ENCODE data around the gene CAPN15.
A peak's percentile ranks its signal among the peaks of the same experiment; 100 is the strongest.
"Not testable (repeated sequence)": the region's sequence is repeated elsewhere in the genome, so short reads cannot be mapped to it uniquely, and the experiment has no call there.

CAPN15 gene

DNA sequence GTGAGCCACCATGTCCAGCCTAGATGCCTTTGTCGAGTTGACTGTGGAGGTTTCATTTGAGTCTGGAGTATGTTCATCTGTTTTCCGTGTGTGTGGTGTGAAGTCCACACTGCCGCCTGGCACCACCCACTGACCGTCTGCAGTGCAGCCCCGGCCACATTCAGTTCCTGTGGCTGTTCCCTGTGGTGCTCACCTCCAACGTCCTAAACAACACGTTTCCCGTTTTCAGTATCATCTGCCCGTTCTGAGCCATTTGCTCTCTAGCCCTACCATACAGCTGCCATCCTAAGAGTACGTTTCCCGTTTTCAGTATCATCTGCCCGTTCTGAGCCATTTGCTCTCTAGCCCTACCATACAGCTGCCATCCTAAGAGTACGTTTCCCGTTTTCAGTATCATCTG, 20.0 kb upstream of the CAPN15 start:
- DNase-seq (ENCODE audit: low read depth) = not testable (repeated sequence)

DNA sequence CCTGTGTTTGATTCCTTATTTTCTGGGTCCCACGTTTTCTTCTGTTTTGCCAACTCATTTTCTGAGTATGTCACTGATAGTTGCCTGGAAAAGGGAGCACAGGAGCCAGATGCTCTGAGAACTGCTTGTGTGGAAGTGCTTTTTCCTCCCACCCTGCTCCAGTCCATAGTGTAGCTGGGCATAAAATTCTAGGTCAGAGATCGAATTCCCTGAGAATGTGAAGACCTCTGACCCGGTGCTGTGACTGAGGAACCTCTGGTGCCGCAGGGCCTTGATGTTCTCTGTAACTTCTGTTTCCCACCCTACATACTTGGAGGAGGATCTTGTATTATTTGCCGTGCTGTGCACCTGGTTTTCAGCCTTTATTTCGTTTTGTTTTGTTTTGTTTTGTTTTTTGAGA, 19.5 kb upstream of the CAPN15 start:
- DNase-seq (ENCODE audit: low read depth) = no peak

DNA sequence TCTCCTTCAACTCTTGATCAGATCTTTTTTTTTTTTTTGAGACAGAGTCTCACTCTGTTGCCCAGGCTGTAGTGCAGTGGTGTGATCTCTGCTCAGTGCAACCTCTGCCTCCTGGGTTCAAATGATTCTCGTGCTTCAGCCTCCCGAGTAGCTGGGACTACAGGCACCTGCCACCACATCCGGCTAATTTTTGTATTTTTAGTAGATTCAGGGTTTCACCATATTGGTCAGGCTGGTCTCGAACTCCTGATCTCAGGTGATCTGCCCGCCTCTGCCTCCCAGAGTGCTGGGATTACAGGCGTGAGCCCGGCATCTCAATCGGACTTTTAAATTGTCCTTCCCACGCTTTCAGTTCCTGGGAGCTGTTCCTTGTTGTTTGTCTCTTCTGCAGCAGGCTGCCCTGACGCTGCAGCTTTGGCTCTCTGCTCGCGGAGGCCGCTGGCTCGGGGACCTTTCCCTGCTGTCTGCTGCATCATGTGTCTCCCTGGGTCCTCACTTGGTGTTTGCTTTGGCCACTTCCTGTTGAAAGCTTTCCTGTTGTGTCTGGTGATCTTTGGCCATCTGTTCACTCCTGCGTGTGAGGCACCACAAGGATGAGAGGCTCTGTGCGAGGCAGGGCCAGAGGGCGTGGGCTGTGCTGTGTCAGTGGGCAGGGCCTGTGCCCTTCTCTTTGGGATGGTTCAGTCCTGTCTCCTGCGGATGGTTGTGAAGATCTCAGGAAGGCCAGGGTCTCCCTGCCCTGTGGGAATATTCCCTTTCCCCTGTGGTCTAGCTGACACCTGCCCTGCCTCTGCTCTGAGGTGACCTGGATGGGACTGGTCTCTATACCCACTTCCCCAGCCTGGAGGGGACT, 18.4 kb upstream of the CAPN15 start:
- no peak for DNase-seq (ENCODE audit: low read depth)

DNA sequence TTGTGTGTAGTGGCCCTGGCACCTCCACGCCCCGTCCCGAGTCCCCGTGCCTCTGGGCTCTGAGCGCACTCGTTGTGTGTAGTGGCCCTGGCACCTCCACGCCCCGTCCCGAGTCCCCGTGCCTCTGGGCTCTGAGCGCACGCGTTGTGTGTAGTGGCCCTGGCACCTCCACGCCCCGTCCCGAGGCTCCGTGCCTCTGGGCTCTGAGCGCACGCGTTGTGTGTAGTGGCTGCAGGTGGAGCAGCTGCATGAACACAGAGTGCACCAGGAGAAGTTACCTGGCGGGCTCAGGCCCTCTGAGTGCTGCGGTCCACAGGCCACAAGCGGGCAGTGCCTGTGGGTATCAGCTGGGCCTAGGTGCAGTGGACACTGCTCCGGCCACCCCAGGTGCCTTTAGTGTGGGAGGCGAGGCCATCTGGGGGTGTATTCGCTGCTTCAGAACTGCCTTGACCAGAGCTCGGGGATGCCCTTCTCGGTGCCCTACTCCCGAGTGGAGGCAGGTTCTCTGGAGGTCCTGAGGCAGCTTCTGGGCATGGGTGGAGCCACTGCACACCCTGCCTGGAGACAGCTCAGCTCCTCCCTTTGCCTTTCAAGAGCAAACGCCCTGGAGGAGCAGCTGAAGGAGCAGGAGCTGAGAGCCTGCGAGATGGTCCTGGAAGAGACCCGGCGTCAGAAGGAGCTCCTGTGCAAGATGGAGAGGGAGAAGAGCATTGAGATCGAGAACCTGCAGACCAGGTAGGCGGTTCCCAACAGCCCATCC, 17.3 kb upstream of the CAPN15 start:
- DNase-seq (ENCODE audit: low read depth) = no peak

DNA sequence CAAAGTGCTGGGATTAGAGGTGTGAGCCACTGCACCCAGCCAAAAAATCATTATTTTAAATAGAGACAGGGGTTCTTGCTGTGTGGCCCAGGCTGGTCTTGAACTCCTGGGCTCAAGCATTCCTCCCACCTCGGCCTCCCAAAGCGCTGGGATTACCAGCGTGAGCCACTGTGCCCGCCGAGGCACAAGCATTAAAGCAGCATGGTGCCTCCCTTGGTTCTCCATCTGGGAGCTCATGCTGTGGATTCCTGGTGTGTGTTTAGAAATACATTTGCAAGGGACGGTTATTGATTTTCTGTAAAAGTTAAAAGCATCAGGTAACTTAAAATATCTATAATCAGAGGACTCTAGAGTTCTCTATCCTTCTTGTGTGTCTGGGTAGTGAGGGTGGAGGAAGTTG, 14.7 kb upstream of the CAPN15 start:
- no peak for DNase-seq (ENCODE audit: low read depth)

DNA sequence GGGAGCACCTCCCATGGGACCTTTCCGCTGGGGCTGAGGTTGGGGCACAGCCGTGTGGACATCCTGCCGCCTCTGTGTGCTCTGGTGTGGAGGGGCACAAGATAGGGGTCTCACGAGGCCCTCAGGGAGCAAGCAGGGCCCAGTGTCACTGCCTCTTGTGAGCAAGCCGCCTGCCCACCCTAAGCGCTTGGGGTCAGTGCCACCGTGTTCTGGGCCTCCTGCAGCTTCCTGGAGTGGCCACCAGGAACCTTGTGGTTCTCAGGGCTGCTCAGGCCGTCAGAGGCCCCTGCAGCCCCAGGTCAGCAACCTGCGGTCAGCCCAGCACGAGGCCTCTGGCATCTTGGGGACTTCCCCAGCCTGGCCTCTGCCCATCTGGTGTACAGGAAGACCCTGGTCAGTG, 13.6 kb upstream of the CAPN15 start:
- no peak for DNase-seq (ENCODE audit: low read depth)

DNA sequence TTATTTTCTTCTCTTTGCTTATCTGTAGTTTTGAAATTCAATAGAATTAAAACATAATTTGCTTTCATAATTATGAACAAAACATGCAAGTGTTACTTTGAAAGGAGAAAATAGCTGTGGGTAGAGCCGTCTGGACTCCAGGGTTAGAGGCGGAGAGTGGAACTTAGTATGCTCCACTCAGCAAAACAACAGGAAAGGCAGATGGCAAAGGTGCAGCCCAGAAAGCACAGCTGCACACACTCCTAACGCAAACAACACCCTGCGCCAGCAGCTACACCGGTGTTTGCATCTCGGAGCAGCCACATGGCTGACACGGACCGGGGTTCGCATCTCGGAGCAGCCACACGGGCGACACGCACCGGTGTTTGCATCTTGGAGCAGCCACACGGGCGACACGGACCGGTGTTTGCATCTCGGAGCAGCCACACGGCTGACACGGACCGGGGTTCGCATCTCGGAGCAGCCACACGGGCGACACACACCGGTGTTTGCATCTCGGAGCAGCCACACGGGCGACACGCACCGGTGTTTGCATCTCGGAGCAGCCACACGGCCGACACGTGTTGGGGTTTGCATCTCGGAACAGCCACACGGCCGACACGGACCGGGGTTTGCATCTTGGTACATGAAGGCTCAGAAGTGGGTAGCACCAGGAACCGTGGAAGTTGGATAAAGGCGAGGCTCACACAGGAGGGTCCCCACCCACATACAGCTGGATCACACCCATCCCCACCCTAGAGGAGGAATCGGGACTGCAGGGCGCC, 12.2 kb upstream of the CAPN15 start:
- no peak for DNase-seq (ENCODE audit: low read depth)

DNA sequence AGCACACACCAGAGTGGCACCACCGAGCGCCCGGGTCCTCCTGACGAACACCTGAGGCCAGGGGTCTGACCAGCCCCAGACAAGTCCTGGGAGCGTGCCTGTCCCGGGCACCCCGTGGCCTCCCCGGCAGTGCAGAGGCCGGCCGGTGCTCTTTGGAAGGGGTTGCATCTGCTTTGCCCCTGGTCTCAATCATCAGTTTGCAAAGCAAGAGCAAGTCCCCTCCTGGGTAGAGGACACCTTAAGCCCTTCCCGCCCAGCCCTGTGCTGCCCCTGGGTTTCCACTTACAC, 11.6 kb upstream of the CAPN15 start:
- DNase-seq (ENCODE audit: low read depth) = no peak

DNA sequence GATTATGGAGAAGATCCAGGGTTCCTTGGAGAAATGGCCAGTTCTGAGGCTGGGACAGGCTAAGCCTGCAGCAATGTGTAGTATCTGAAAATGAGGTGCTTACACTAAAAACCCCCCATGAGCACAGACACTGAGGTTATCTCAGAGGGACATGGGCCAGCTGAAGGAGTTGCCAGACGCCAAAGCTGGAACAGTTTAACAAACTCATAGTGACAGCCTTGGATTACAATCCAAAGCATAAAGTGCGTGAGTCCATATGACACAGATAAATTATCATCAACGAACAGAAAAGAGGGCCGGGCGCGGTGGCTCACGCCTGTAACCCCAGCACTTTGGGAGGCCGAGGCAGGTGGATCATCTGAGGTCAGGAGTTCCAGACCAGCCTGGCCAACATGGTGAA, 11.2 kb upstream of the CAPN15 start:
- DNase-seq (ENCODE audit: low read depth) = no peak

DNA sequence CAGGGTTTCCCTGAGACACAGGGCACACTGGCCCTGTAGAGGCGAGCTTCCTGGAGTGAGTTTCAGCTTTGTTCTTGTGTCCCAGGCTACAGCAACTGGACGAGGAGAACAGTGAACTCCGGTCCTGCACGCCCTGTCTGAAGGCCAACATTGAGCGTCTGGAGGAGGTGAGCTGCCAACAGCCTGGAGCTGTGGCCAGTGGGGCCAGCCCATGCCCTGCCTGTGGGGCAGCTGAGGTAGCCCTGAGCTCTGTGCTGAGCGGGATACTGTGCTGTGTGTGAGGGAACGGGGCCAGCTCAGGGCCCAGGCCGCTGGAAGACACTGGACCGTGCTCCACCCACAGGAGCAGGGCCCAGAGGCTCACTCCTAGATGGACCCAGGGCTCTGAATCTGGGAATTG, 8.7 kb upstream of the CAPN15 start:
- DNase-seq (ENCODE audit: low read depth) = no peak

DNA sequence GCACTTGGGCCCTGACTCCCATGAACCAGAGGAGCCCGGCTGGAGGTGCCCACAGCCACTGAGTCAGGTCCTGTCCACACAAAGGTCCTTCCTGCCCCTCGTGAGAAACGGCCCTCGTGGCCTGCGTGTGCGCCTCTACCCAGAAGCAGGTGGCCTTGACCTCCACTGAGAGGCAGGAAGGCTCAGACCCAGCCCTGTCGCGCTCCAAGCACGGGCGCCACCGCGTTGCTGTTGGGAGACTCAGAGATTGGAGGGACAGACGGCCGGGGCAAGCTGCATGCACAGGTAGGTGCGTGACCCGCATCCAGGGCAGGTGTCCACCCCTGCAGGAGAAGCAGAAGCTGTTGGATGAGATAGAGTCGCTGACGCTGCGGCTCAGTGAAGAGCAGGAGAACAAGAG, 8.1 kb upstream of the CAPN15 start:
- DNase-seq (ENCODE audit: low read depth) = no peak

DNA sequence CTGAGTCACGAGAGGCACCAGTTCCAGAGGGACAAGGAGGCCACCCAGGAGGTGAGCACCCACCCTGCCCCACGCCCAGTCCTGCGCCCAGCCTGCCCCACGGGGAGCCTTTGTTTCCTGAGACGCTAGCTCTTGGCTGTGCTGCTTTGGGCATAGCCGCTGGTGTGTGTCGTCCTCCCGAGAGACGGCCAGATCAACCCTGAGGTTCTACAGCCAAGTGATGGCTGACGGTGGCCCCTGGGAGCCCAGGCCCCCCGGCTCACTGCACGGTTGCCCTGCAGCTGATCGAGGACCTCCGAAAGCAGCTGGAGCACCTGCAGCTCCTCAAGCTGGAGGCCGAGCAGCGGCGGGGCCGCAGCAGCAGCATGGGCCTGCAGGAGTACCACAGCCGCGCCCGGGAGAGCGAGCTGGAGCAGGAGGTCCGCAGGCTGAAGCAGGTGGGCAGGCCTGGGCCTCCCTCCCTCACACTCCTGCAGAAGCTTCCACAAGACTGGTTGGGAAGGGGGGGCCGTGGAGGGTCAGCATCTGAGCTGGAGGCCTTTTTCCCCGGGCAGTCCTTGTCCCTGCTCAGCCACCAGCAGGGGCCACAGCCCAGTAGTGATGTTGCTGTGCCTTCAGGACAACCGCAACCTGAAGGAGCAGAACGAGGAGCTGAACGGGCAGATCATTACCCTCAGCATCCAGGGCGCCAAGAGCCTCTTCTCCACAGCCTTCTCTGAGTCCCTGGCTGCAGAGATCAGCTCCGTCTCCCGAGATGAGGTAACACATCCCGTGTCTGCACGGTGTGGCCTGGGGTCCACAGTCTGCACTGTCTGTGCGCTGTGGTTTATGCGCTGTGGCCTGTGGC, 7.4 kb upstream of the CAPN15 start:
- DNase-seq (ENCODE audit: low read depth) = no peak

DNA sequence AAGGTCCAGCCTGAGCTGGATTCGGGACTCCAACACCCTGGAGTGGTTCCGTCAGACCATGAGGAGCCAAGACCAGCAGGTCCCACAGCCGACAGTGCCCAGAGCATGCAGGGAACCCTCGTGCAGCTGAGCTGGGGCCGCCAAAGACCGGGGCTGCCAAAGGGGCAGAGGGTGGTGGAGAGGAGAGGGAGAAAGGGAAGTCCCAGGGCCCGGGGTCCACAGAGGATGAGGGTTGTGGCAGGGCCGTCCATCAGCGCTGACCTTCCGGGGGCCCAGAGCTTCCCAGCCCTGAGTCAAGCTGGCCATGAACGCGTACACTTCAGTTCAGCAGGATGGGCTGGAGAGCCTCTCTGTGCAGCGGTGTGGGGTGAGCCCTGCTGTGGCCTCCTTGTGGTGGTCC, 6.7 kb upstream of the CAPN15 start:
- no peak for DNase-seq (ENCODE audit: low read depth)

DNA sequence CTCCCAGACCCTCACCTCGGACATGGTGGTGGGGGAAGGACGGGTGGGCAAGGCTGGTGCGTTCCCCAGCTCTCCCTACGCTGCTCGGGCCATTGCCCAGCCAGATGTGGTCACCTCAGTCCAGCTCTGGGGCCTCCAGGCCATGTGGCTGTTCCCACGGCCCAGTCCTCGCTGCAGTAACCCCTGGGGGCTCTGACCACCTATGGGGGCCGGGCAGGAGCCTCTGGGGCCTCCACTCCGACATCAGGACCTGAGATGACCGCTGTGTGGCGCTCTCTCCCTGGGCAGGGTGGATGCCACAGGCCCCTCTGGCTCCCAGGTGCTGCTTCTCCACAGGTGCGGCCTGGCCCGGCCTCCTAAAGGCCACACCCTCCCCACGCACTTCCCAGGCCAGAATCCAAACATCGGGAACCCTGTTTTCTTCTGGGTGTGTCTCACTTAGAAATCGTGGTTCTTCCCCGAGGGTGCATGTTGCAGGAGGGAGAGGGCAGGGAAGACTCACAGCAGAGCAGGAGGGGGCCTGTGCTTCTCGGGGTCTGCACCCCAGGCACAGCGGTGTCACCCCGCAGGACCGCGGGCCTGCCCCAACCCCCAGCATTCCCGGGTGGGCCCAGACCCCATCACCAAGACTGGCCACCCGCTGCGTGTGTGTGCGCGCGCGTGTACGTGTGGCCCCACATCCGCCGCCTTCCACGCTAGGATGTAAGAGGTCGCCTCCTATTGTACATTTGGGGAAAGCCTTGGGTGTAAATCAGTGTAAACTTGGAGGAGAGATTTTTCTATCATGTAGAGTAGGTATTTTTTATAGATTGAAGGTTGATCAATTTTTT, 5.9 kb upstream of the CAPN15 start:
- no peak for DNase-seq (ENCODE audit: low read depth)

DNA sequence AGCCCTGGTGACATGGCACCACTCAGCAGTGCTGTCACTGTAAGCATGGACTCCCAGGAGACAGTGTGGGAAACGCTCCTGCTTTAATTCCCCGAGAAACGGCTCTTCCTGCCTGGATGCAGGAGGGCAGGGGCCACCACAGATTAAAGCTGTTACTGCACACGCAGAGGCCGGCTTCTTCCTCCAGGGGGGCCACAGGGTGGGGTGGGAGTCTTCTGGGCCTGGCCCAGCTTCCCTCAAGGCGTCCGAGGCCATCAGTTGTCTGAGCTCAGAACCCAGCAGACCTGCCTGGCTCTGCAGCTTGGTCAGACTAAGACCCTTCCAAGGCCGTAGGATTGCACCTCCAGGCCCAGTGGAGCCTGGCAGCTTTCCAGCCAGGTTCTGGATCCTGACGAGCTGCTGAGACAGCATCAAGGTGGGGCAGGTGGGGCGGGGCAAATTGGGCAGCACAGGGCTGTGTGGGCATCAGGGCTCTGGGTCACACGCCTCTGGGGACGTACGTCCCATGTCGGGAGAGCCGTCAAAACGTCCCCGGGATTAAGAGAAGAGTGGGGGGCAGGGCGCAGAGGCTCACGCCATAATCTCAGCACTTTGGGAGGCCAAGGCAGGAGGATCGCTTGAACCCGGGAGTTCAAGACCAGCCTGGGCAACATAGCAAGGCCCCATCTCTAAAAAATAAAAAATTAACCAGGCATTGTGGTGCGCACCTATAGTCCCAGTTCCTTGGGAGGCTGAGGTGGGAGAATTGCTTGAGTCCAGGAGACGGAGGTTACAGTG, 5.0 kb upstream of the CAPN15 start:
- DNase-seq (ENCODE audit: low read depth) = no peak

DNA sequence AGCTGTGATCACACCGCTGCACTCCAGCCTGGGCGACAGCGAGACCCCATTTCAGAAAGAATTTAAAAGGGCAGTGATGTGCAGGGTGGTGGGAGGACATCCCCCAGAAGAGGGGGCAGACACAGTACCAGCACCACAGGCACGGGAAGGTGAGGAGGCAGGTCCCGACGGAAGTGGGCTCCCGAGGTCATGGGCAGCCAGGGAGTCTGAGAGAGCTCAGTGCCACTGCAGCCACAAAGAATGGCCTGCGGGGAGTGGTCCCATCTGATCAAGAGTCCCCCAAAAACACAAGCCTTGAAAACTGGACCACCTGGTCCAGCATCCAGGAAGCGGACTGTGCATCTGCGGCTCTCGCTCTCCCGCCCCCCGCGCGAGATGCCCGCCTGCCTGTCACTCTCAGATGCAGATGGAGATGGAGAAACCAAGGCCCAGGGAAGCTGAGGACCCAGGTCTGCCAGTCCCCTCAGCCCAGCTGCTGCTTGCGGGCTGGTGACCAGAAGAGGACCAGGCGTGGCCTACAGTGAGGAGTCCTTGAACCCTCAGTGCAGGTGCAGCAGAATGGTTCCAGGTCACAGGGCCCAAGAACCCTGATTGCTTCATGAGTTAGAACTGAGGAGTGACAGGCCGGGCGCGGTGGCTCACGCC, 4.3 kb upstream of the CAPN15 start:
- DNase-seq (ENCODE audit: low read depth) = no peak

DNA sequence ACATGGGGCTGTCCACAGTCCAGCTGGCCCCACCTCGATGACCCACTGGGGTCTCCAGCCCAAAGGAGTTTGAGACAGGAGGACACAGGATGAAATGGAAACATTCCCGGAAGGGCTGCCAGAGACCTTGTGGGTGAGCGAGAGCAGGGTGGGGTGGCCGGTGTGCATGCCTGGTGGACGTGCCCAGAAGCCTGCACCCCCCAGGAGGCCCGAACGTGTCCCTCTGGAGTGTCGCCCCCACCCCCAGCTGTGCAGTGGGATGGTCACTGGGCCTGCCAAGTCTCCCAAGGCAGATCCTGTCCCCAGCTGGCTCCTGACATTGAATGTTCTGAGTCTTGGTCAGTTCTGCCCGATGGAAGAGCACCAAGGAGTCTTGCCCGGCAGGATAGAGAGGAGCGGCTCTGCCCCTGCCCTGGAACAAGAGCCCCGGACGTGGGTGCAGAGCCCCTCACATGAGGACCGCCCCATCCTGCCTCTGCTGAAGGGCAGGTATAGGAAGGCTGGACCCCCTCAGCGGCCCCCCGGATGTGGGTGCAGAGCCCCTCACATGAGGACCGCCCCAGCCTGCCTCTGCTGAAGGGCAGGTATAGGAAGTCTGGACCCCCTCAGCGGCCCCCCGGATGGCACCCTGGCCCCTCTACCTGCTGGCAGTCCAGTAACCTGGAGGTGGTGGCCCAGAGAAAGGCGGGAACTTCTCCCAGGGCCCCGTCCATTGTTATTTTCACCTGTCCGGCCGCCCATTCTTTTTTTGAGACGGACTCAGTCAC, 3.1 kb upstream of the CAPN15 start:
- DNase-seq (ENCODE audit: low read depth) = no peak

DNA sequence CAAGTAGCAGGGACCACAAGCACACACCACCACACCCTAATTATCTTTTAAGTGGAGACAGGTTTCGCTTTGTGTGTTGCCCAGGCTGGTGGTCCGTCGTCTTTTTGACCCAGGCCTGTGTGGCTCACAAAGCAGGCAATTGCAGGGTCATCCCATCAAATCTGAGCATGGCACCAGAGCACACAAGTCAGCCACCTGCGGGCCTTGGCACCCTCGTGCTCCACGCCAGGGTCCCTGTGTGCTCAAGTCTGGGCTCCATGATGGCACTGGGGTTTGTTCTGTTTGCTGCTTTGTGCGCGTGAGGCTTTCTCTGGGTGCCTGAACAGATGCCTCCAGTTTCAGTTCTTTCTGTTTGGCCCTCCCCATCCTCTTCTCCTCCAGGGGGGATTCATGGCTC, 2.4 kb upstream of the CAPN15 start:
- DNase-seq (ENCODE audit: low read depth) = no peak

DNA sequence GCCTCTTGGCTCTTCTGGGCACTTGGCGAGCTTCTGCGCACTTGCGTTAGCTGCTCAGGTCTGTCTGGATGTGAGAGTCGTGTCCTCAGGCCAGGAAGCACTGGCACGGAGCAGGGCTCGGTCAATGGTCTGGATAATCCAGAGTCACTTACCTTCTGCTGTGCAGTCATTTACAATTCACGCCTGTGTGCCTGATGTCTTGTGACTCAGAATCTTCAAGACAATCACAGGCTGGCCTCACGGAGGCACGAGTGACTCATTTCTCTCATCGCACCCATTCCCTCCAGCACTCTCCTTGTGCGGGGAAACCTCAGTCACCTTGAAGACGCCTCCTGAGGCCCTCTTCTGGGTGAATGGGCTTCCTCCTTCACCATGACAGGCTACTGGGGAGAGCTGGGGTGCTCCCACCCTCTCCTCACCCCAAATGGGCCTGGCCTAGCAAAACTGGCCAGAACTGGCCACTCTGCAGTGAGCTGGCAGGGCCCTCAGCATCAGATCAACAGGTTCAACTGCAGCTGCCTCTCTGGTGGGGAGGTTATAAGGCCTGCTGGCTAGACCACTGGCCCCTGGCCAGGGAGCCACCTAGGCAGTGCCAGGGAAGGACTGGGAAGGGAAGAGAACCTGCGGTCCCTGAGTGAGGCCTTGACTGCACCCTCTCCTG, 1.9 kb upstream of the CAPN15 start:
- peak; percentile 69 for DNase-seq (ENCODE audit: low read depth)
